Breast epithelium (tissue), 3 donors: ENCODE measurements around the gene A3GALT2.

ENCODE experiments used
- POLR2A ChIP-seq: fragments of 450-650 bp; IDR thresholded peaks from one replicate; pipeline ENCODE4 v1.6.1; 2016; ENCODE audit warnings: antibody characterized with exemption, mild to moderate bottlenecking, moderate library complexity
- TF ChIP-seq, protein P1 (sequence below), 3 donors: fragments of 450-650 bp; IDR thresholded peaks; one replicate each; pipeline ENCODE4 v1.5.1; 2016 to 2017; ENCODE audit warnings: antibody characterized with exemption in 3 of 3, mild to moderate bottlenecking in 3 of 3, moderate library complexity in 3 of 3

DNA sequence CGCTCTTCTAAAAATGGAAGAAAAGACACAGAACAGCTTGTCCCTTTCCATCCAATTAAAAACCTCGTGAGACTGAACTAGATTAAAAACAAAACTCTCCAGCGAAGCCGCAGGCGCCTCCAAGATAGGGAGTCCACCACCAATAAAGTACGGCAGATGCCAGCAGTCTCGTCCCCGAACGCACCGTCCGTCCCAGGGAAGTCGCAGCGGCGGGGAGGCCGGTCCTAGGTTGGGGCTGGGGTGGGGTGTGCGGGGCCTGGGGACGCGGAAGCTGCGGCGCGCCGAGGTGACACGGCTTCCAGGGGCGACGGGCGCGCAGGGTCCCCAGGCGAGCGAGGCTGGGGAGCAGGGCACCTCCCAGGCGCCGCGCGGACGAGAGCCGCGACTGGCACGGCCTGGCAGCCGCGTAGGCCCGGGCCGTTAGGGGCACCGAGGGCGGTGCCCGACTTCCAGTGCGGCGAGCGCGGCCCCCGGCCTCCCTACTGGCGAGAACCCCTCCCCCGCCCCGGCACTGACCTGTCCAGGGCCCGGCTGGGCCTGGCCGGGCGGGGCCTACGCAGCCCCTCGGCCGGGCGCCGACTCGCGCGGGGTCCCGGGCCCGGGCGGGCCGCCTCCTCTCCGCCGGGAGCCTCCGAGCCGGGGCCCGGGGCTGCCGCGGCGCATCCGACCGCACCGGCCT is 28.3 kb upstream of the A3GALT2 start:
- TF ChIP-seq, protein P1, sequence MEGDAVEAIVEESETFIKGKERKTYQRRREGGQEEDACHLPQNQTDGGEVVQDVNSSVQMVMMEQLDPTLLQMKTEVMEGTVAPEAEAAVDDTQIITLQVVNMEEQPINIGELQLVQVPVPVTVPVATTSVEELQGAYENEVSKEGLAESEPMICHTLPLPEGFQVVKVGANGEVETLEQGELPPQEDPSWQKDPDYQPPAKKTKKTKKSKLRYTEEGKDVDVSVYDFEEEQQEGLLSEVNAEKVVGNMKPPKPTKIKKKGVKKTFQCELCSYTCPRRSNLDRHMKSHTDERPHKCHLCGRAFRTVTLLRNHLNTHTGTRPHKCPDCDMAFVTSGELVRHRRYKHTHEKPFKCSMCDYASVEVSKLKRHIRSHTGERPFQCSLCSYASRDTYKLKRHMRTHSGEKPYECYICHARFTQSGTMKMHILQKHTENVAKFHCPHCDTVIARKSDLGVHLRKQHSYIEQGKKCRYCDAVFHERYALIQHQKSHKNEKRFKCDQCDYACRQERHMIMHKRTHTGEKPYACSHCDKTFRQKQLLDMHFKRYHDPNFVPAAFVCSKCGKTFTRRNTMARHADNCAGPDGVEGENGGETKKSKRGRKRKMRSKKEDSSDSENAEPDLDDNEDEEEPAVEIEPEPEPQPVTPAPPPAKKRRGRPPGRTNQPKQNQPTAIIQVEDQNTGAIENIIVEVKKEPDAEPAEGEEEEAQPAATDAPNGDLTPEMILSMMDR (IDR thresholded peaks at IDR 0.05) = no peak
- no peak for TF ChIP-seq POLR2A
